Brain pericyte (primary cell): Measurements from ENCODE around the gene ITPK1.

Experiments
- DNase-seq: peaks from one replicate; pipeline ENCODE4 v3.0.0-alpha.2; 2012; ENCODE audit warnings: low read depth, low spot score

The ITPK1 gene

GRCh38 chr14:92952481-92953298, 163.0 kb downstream of the ITPK1 start:
- no peak for DNase-seq

- peak; percentile 18 for DNase-seq
Observed at GRCh38 chr14:92951912-92952471, 163.7 kb downstream of the ITPK1 start.

DNA sequence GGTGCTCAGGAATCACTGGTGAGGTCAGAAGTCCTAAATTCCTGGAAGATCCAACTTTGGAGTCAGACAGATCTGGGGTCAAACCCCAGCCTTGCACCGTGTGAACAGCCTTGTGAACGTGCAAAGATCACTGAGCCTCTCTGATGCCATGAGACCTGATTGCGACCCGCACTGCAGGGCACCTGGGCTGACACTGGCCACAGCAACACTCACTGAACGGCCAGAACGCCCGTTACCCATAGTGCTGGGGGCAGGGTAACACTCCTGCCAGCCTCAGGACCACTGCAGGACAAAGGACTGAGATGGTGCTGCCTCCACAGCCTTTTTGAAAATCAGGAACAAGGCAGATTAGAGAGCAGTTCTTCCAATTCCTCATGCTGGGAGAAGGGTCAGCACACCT, 164.5 kb downstream of the ITPK1 start:
- no peak for DNase-seq

DNA sequence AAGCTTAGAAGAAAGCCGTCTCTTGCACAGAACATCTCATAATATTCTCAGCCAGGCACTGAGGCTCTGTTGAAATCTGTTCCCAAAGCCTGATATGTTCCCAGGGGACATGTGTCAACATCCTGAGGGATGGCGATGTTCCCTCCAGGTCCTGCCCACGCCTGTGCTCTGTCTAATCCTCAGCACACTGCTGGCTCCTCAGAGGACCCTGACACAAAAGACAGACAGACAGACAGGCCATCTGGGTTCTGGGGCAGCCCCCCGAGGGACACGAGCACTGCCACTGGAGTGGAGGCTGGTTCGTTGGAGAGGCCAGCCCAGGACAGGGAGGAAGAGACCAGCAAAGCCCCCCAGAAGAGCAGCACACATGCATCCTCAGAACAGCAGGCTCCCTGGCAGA, 165.0 kb downstream of the ITPK1 start:
- no peak for DNase-seq

GRCh38 chr14:92950193-92950540, 165.6 kb downstream of the ITPK1 start:
- DNase-seq: no peak

DNA sequence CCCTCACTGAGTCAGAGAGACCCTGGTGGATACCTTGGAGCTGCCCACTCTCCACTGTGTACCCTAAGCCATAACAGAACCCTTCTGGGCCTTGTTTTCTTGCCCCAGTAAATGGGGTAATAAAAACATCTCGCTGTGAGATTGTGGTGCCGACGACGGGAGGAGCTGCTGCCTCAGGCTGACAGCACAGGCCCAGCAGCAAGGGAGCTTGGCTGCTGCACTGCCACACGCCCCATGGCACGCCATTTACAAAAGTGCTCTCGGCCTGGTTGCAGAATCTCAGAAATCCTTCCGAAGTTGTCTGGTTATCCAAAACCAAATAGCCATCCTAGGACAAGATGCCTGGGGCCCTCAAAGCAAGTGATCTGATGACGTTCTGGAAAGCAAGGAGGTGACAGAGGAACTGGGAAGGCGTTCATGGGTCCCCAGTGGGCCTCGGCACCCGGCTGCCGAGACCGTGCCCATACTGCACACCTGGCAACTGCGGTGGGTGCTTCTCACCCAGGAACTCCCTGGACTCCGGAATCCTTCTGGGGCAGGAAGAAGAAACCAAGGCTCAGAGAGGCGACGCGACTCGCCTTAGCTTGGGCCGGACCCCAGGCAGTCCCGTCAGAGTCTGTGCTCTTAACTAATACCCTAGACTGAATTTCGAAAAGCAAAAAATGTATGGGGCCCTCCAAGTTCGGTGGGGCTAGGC, 166.1 kb downstream of the ITPK1 start:
- DNase-seq: no peak

GRCh38 chr14:92948647-92949046, 167.1 kb downstream of the ITPK1 start:
- DNase-seq: no peak

DNA sequence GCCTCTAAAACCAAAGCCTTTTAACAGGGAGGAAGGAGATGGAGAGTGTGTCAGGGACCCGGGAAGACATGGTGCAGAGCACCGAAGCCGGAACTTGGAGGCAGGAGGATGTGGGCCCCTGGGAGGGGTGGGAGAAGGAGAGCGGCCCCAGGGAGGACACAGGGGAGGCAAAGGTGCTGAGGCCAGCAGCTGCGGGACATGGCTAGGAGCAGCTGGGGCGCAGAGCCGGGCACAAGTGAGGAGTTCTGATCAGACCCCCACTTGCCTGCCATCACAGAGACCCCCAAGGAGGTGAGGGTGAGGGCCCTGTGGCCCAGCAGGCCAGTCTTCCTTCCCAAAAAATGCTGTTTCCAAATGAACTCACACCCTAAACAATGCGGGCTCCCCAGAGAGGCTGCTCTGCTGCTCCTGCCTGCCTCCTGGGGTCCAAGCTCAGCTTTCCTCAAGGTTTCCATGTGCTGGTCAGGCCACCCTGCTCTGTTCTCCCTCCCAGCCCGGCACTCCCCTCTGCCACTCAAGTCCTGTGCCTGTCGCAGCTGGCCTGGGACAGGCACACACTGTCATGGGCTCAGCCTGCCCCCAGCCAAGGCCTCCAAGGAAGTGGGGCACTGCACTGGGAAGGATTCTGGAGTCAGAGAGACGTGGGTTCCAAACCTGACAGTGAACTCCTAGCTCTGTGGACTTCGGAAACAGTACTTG, 168.7 kb downstream of the ITPK1 start:
- no peak for DNase-seq

DNA sequence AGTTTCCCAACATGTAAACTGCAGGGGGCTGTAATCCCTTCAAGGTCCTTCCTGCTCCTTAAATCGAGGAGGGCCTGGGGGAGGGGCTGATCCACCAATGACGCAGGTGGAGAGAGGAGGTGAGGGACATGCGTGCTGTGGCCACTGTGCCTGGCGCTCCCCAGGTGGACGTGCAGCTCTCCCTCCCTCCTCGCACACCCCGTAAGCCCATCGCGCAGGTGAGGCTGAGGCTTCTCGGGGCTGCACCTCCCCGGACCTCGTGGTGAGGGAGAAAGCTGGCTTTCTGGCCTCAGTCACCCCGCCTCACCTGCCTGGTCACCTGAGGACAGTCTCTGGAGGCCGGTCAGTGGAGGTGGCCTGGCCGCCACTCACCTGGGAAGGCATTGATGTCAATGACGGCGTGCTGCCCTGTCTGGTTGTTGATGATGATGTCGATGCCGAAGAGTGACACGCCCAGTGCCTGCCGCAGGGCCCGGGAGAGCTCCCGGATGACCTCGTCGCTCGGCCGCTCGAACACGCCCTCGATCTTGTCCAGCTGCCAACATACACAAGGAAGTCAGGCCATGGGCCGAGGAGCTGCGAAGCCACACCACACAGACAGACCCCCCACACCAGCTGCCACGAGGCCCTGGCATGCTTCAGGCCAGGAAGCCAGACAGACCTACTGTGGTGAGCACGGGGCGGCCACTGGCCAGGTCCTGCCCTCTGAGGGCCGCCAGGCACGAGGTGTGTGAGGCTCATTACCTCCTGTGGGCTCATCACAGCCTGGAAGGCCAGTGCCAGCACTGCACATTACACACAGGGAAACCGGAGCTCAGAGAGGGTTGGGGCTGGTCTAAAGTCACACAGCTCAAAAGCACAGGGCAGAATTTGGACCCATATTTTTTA, 169.5 kb downstream of the ITPK1 start:
- no peak for DNase-seq

DNA sequence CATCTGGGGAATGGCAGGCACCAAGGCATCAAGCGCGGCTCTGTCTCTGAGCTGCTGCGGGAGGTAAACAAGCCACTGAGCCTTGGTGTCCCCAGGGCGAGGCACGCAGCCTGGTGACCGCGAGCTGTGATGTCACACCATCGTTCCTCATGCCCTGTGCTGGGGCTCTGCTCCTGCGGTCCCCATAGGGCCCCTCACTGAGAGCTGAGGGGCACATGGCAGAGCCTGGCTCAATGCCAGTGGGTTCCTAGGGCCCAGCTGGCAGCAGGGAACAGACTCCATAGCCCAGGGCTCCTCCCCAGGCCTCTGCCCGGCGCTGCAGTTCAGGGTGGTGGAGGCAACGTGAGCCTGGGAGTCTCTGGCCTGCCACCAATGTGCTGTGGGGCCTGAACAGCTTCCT, 170.2 kb downstream of the ITPK1 start:
- DNase-seq: no peak

DNA sequence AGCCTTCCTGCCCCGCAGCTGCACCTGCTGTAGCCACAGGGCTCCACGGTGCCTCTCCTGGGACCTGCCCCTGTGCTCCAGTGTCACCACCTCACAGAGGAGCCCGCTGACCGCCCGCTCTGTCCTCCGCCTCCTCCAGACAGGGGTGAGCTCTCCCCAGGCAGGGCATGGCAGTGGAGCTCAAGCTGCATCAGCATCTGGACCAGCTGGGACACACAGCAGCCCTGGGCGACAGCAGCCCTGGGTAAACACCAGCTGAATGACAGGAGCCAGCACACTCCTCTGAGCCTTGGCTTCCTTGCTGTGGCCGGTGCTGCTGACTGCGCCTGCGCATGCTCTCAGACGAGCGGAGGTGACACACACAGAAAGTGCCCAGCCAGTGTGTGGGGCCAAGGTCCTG, 170.7 kb downstream of the ITPK1 start:
- no peak for DNase-seq

- no peak for DNase-seq
Observed at GRCh38 chr14:92943855-92944570, 171.7 kb downstream of the ITPK1 start.

- no peak for DNase-seq
Observed at GRCh38 chr14:92942976-92943710, 172.6 kb downstream of the ITPK1 start.

GRCh38 chr14:92942576-92942975, 173.1 kb downstream of the ITPK1 start:
- DNase-seq: no peak

DNA sequence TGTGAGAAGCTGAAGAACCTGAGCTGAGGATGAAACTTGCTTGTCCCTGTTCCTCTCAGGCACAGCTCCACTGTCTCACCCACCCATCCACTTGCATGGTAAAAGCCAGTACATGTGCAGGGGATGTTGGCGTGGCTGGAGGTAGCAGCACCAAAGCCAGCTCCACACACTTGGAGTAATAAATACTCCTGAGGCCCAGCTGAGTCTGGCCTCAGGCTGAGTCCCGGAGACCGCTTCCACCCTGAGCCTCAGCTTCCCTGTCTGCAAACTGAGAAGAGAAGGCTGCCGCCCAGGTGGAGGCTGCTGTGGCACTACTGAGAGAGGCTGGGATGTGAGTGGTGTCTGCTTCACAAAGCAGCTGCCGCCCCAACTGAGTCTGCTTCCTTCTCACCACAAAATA, 173.6 kb downstream of the ITPK1 start:
- no peak for DNase-seq

GRCh38 chr14:92941531-92941930, 174.2 kb downstream of the ITPK1 start:
- DNase-seq: no peak

- DNase-seq: no peak
Observed at GRCh38 chr14:92940543-92940942, 175.2 kb downstream of the ITPK1 start.

DNA sequence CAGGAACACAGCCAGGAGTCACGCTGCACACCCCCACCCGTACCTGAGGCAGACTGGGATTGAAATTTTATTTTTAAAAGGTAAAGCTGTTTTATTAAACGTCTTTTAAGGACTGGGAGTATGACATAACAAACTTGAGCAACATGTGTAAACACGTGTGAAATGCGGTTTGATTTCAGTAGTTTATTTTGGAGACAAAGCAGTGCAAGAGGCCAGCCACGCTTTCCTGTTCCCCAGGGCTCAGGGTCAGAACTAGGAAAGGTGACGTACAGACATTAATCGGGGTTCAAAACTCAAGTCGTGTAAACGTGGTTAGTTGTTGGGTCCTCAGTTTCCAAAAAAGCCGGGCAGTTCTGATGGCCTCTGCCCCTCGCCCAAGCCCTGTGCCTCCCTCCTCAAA, 176.0 kb downstream of the ITPK1 start:
- DNase-seq: no peak

- no peak for DNase-seq
Observed at GRCh38 chr14:92938890-92939671, 176.6 kb downstream of the ITPK1 start.
